ENCODE measurements around the gene CYSLTR2.
"Not testable (repeated sequence)": the region's sequence is repeated elsewhere in the genome, so short reads cannot be mapped to it uniquely, and the experiment has no call there.

Gene CYSLTR2

DNA sequence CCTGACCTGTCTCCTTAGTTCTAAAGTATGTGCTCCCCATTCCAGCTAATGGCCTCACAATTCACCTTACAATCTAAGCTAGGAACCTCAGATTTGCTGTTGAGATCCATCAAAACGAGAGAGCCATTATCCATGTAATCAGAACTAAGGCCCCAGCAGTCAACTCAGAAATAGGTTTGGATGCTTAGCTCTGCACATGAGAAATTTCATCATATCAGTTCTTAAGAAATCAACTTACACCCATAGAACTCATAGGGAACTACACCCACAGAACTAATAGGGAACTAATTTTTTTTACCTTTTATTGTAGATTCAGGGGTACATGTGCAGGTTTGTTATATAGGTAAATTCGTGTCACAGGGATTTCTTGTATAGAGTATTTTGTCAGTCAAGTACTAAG, 28.7 kb downstream of the CYSLTR2 start:
- TF ChIP-seq, protein P1, sequence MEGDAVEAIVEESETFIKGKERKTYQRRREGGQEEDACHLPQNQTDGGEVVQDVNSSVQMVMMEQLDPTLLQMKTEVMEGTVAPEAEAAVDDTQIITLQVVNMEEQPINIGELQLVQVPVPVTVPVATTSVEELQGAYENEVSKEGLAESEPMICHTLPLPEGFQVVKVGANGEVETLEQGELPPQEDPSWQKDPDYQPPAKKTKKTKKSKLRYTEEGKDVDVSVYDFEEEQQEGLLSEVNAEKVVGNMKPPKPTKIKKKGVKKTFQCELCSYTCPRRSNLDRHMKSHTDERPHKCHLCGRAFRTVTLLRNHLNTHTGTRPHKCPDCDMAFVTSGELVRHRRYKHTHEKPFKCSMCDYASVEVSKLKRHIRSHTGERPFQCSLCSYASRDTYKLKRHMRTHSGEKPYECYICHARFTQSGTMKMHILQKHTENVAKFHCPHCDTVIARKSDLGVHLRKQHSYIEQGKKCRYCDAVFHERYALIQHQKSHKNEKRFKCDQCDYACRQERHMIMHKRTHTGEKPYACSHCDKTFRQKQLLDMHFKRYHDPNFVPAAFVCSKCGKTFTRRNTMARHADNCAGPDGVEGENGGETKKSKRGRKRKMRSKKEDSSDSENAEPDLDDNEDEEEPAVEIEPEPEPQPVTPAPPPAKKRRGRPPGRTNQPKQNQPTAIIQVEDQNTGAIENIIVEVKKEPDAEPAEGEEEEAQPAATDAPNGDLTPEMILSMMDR (IDR thresholded peaks at IDR 0.05; ENCODE audit: control insufficient read depth, extremely low read depth, insufficient read depth), result no peak
- DNase-seq (ENCODE audit: low read depth), result no peak
- H3K4me3 ChIP-seq (ENCODE audit: low read depth, low read length), result no peak overlapping the region

DNA sequence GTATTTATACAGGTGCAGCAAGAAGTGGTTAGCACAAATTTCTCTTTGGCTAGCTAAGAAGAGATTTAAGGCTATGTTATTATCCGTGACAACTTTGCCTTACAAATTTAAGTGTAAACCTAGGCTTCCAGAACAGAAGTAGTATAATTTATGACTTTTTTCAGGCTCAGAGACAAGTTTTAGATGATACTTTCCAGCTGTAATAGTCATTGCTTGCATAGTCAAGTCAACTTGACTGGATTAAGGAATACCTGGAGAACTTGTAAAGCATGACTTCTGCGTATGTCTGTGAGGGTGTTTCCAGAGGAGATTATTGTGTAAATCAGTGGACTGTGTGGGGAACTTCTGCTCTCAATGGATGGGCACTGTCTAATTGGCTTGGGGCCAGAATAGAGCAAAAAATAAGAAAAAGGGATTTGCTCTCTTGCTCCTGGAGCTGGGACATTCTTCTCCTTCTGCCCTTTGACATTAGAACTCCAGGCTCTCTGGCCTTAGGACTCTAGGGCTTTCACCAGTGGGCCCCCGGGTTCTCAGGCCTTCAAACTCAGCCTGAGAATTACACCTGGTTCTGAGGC, 33.0 kb downstream of the CYSLTR2 start:
- DNase-seq (ENCODE audit: low read depth), result no peak
- TF ChIP-seq, protein P1 (IDR thresholded peaks at IDR 0.05; ENCODE audit: control insufficient read depth, extremely low read depth, insufficient read depth), result no peak
- H3K4me3 ChIP-seq (ENCODE audit: low read depth, low read length), result no peak overlapping the region

DNA sequence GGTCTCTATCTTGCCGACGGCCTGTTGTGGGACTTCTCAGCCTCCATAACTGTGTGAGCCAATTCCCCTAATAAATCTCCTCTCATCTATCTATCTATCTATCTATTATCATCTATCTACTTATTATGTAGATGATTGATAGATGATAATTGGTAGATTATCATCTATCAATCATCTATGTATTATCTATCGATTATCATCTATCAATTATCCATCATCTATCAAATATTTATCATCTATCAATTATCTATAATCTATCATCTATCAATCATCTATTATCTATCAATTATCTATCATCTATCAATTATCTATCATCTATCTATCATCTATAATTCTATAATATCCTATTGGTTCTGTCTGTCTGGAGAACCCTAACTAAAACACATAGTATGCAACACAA, 33.5 kb downstream of the CYSLTR2 start:
- no peak for DNase-seq (ENCODE audit: low read depth)
- H3K4me3 ChIP-seq (ENCODE audit: low read depth, low read length), result no peak overlapping the region

DNA sequence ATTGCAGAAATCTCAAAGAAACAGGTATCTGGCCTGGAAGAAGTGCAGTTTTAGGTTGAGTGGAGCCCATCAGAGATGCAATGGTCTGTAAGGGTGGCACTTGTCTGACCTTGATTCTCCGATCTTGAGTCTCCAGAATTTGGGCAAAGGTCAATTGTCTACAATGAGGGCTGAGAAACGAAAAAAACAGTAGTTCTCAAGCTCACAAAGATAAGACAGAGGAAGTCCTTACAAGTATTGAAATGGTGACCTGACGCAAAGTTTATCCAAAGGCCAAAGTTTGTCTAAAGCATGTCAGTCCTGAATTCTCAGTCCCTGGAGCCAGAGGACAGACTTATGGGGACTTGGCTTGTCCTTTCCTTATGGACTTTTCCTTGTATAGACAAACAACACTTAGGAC, 40.3 kb downstream of the CYSLTR2 start:
- TF ChIP-seq, protein P1 (IDR thresholded peaks at IDR 0.05; ENCODE audit: control insufficient read depth, extremely low read depth, insufficient read depth), result no peak
- no peak overlapping the region for H3K4me3 ChIP-seq (ENCODE audit: low read depth, low read length)
- DNase-seq (ENCODE audit: low read depth), result no peak

More for the DNA sequence above, 33.5 kb downstream of the CYSLTR2 start:
- TF ChIP-seq, protein P1 (IDR thresholded peaks at IDR 0.05; ENCODE audit: control insufficient read depth, extremely low read depth, insufficient read depth), result no peak

DNA sequence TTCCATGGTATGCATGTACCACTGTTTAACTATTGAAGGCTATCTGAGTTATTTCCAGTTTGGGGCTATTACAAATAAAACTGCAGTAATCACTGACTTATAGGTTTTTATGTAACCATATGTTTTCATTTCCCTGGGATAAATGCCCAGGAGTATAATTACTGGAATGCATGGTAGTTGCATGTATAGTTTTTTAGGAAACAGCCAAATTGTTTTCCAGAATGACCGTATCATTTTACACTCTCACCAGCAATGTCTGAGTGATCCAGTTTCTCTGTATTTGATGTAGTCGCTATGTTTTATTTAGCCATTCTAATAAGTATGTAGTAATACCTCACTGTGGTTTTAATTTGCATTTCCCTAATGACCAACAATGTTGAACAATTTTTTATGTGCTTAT, 42.0 kb downstream of the CYSLTR2 start:
- H3K4me3 ChIP-seq (ENCODE audit: low read depth, low read length), result no peak overlapping the region
- no peak for DNase-seq (ENCODE audit: low read depth)
- TF ChIP-seq, protein P1 (IDR thresholded peaks at IDR 0.05; ENCODE audit: control insufficient read depth, extremely low read depth, insufficient read depth), result no peak

DNA sequence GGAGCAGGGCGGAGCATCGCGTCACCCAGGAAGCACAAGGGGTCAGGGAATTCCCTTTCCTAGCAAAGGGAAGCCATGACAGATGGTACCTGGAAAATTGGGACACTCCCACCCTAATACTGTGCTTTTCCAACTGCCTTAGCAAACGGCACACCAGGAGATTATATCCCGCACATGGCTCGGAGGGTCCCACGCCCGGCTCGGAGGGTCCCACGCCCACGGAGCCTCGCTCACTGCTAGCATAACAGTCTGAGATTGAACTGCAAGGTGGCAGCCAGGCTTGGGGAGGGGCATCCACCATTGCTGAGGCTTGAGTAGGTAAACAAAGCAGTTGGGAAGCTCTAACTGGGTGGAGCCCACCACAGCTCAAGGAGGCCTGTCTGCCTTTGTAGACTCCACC, 42.9 kb downstream of the CYSLTR2 start:
- DNase-seq (ENCODE audit: low read depth); H3K4me3 ChIP-seq (ENCODE audit: low read depth, low read length): not testable (repeated sequence)

DNA sequence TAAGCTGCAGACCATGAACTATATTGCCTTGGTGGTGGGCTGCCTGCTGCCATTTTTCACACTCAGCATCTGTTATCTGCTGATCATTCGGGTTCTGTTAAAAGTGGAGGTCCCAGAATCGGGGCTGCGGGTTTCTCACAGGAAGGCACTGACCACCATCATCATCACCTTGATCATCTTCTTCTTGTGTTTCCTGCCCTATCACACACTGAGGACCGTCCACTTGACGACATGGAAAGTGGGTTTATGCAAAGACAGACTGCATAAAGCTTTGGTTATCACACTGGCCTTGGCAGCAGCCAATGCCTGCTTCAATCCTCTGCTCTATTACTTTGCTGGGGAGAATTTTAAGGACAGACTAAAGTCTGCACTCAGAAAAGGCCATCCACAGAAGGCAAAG, 53.7 kb downstream of the CYSLTR2 start:
- no peak for DNase-seq (ENCODE audit: low read depth)
- H3K4me3 ChIP-seq (ENCODE audit: low read depth, low read length), result no peak overlapping the region
- TF ChIP-seq, protein P1 (IDR thresholded peaks at IDR 0.05; ENCODE audit: control insufficient read depth, extremely low read depth, insufficient read depth), result no peak
